K562 (cell line): ENCODE results near the gene RAI14. TPM values are rescaled to one million over a fixed set of nuclear protein-coding genes. Genes with fewer than 3 reads are reported as not detected.

Source experiments
- ATAC-seq: fragments of 200-7000 bp; cut with Tn5 transposase; 3 replicates; pipeline ENCODE4 v1.9.1; 2020; ENCODE audit warnings: moderate library complexity
- BruUV-seq: library from RNA; stranded (reverse); fragments of 400-500 nt; replicated peaks from 2 replicates; lab custom pipeline; 2021; lab: Mats Ljungman, UMichigan
- CTCF ChIA-PET: fragments of 300-600 bp; formaldehyde crosslinking; extraction: SDS; loops from one replicate; lab custom pipeline; 2021; ENCODE audit warnings: low intra/inter-chr PET ratio; lab: Yijun Ruan, JAX
- POLR2A ChIA-PET: fragments of 300-600, 350-650 bp; sonication (Branson Sonifier 250); formaldehyde crosslinking; extraction: SDS; loops from one replicate; lab custom pipeline; 2021; ENCODE audit warnings: antibody characterized with exemption, inconsistent platforms; lab: Yijun Ruan, JAX
- DNase-seq, 4 experiments: peaks; one replicate each; pipeline versions ENCODE4 v3.0.0 to v3.0.0-alpha.2; 2011 to 2018; ENCODE audit warnings: low spot score in 3 of 4, mixed read lengths in 3 of 4; ENCODE audit errors: extremely low read depth in 1 of 4
- FAIRE-seq: peaks from 2 replicates; lab custom pipeline; 2011; peaks lifted over from hg19 to GRCh38; lab: Jason Lieb, UNC
- H2AFZ ChIP-seq: 2 replicates; pipeline ENCODE4 v1.6.0; 2011; ENCODE audit warnings: low read depth, low read length, control low read depth, inconsistent platforms
- H3K27ac ChIP-seq: fragments of 200-600 bp; 3 replicates; pipeline ENCODE4 v1.8.0; 2011; ENCODE audit warnings: low read depth, mild to moderate bottlenecking, control low read depth, inconsistent platforms, low read length, moderate library complexity, mixed read lengths; ENCODE audit errors: extremely low read depth
- H3K27me3 ChIP-seq, 2 experiments: fragments of 300-600 bp in 1 of 2; 2 replicates in 1 of 2; 3 replicates in 1 of 2; pipeline versions ENCODE4 v1.6.0 to v1.8.0; 2011; ENCODE audit warnings: inconsistent platforms in 2 of 2, low read length in 2 of 2, mild to moderate bottlenecking in 1 of 2, mixed read lengths in 1 of 2, moderate library complexity in 1 of 2; ENCODE audit not compliant: control insufficient read depth in 2 of 2, insufficient read depth in 2 of 2
- H3K36me3 ChIP-seq: fragments of 300-600 bp; 3 replicates; pipeline ENCODE4 v1.8.0; 2011; ENCODE audit warnings: mild to moderate bottlenecking, low read length, inconsistent platforms; ENCODE audit not compliant: control insufficient read depth, insufficient read depth
- H3K4me1 ChIP-seq, 2 experiments: fragments of 200-600 bp in 1 of 2; replicated peaks in 1 of 2; 2 replicates in 1 of 2; 3 replicates in 1 of 2; pipeline versions ENCODE4 v1.5.1 to v1.8.0; 2011; ENCODE audit warnings: inconsistent platforms in 2 of 2, low read length in 2 of 2, mild to moderate bottlenecking in 1 of 2, mixed read lengths in 1 of 2, moderate library complexity in 1 of 2; ENCODE audit not compliant: control insufficient read depth in 2 of 2, insufficient read depth in 2 of 2
- H3K4me2 ChIP-seq: 2 replicates; pipeline ENCODE4 v1.6.1; 2011; ENCODE audit warnings: low read length, control low read depth, inconsistent platforms, mixed read lengths; ENCODE audit not compliant: insufficient read depth
- H3K4me3 ChIP-seq: fragments of 200-600 bp; sonication (generic), shearing (Covaris generic); 2 replicates; pipeline ENCODE4 v1.5.1; 2016; ENCODE audit warnings: control low read depth, inconsistent platforms
- H3K79me2 ChIP-seq: fragments of 200-600 bp; 3 replicates; pipeline ENCODE4 v1.8.0; 2011; ENCODE audit warnings: low read length, inconsistent platforms; ENCODE audit not compliant: control insufficient read depth, insufficient read depth
- H3K9ac ChIP-seq, 2 experiments: 2 replicates each; pipeline versions ENCODE4 v1.6.0 to v1.6.1; 2011; ENCODE audit warnings: low read depth in 2 of 2, low read length in 2 of 2, control low read depth in 1 of 2, inconsistent platforms in 1 of 2, mild to moderate bottlenecking in 1 of 2, mixed read lengths in 1 of 2; ENCODE audit not compliant: insufficient read depth in 1 of 2
- H3K9me1 ChIP-seq: one replicate; pipeline ENCODE4 v1.6.0; 2011; ENCODE audit warnings: inconsistent platforms, mild to moderate bottlenecking, low read length, moderate library complexity; ENCODE audit not compliant: control insufficient read depth, insufficient read depth
- H3K9me3 ChIP-seq: replicated peaks from 2 replicates; pipeline ENCODE4 v1.5.1; 2011; ENCODE audit warnings: low read depth, low read length, inconsistent platforms; ENCODE audit not compliant: control insufficient read depth, insufficient read depth
- H4K20me1 ChIP-seq: replicated peaks from 2 replicates; pipeline ENCODE4 v1.6.1; 2011; ENCODE audit warnings: low read length, inconsistent platforms, mixed read lengths; ENCODE audit not compliant: control insufficient read depth, insufficient read depth
- MAFF ChIP-seq: IDR thresholded peaks from 2 replicates; pipeline ENCODE4 v1.6.1; 2012; ENCODE audit warnings: low read length, improper control_type of control experiment
- RBM17 ChIP-seq: fragments of 200-400 bp; formaldehyde crosslinking; IDR thresholded peaks from 2 replicates; pipeline ENCODE4 v1.6.1; 2017; ENCODE audit warnings: low read depth, mild to moderate bottlenecking, low read length, borderline replicate concordance
- ZNF445 ChIP-seq: fragments of 250-450 bp; sonication (Bioruptor Pico); IDR thresholded peaks from 2 replicates; pipeline ENCODE4 v1.4.0; 2020; ENCODE audit warnings: low read depth, mild to moderate bottlenecking, moderate library complexity
- WGBS: fragments of 100-300 bp; shearing (Covaris generic); methylation state at CpG from one replicate; pipeline ENCODE4 v1.1.6; 2016; ENCODE audit warnings: low coverage, mixed read lengths; ENCODE audit not compliant: insufficient coverage; ENCODE audit errors: missing lambda C conversion rate; 5-methylcytosine and 5-hydroxymethylcytosine counted together
- in situ Hi-C: fragments of 300-500 bp; cut with MboI; formaldehyde crosslinking; loops from 4 replicates; pipeline ENCODE4 v1.15.0; 2018; ENCODE audit warnings: inconsistent platforms, mixed read lengths
- intact Hi-C: fragments of 100-400 bp; cut with micrococcal nuclease; formaldehyde crosslinking; loops from 2 replicates; pipeline ENCODE4 v1.14.2; 2022
- polyA plus RNA-seq, 8 experiments: library from polyadenylated mRNA; depleted of rRNA in 4 of 8; stranded (reverse) in 5 of 8; unstranded in 3 of 8; fragments of >200 nt; fragmentation: Nextera tagmentation in 2 of 8; fragmentation: Illumina TruSeq in 1 of 8; extraction: Ambion mirVana in 2 of 8; extraction: Trizol in 1 of 8; gene quantifications; 2 replicates each; pipeline versions ENCODE4 v1.2.1 to v1.2.3, GENCODE V29; 2011 to 2014; ENCODE audit warnings: inconsistent platforms in 1 of 8, missing spikeins in 1 of 8
- total RNA-seq, 7 experiments: library from RNA; depleted of rRNA in 6 of 7; stranded (reverse); fragments of >200 nt in 6 of 7; fragmentation: Illumina TruSeq in 2 of 7; extraction: Trizol in 2 of 7; gene quantifications; 2 replicates each; pipeline versions ENCODE4 v1.2.1 to v1.2.3, GENCODE V29; 2011 to 2021; ENCODE audit warnings: low replicate concordance in 1 of 7
- TF ChIP-seq, protein P1 (sequence below), 2 experiments: fragments of 450-650 bp; formaldehyde crosslinking in 1 of 2; IDR thresholded peaks; 2 replicates each; pipeline versions ENCODE4 v1.4.0 to v1.6.1; 2014 to 2020; ENCODE audit warnings: mild to moderate bottlenecking in 2 of 2, borderline replicate concordance in 1 of 2, low read depth in 1 of 2
- TF ChIP-seq, protein P2 (sequence below): fragments of 250-450 bp; sonication (Bioruptor Pico); IDR thresholded peaks from 2 replicates; pipeline ENCODE4 v1.4.0; 2020; ENCODE audit warnings: mild to moderate bottlenecking, moderate library complexity

RAI14 gene
- total and polyA plus RNA-seq, 9 of the 15 experiments (the other 6 are each of a cell fraction or from before 2014, with no cell fraction given), result 11.3 to 82.5 (median 34.8) TPM

DNA sequence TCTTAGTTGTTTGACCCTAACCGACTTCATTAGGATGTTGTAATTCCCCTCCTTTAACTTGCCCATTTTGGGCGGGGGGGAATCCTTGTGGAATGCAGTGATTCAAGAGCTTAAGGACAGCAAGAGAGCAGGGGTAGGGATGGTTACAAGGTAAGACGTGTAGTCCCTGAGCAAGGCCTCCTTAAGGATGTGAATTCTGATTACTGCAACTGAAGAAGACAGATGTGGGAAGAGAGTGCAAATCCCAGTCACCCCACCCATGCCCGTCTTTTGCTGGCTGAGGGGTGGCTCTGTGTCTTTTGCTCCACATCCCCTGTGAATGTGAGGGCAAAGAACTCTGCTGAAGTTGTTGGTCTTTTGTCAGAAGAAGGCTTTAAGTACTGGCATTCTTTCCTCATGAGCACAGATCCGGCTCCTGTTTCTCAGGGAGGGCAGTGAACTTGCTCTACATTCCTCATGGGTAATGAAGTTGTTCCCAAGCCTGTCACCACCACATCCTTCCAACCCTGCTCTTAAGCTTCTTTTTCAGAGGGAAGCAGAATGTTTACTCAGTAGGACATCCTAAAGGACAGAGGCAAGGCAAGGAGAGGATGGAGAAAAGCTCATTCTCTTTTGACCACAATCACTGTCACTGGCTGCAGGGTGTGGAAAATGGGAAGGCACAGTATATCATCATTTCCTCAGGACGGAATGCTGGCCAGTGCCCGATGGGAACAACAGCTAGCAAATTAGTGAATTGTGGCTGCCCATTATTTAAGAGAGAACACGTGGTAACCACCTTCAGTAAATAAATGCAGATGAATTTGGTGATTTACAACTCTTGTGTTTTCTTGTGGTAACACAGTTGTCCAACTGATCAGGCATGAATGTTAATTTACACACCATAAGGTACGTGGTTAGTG, 61.5 kb downstream of the RAI14 start:
- Histone ChIP-seq H3K4me3 (no peak overlapping the region), H3K4me1 (peaks cover 5 to 7% of the 10 kb centered on the region in 2 experiments; a peak in 2 of 5 replicates), H3K36me3 (0 out of 3 replicates have a peak, but pooled peaks cover 2% of the 10 kb centered on the region), H3K27me3 (no peaks in the 10 kb centered on the region), H3K9me3 (no peaks in the 10 kb centered on the region), H3K79me2 (no peaks in the 10 kb centered on the region), H2AFZ (no peak overlapping the region), H3K9ac (no peak overlapping the region), H4K20me1 (no peaks in the 10 kb centered on the region), H3K4me2 (no peak overlapping the region), H3K9me1 (peaks cover 2% of the 10 kb centered on the region), H3K27ac (no peak overlapping the region)
- in situ Hi-C loops, result no loop called here
- 64% methylated on average over 9 of the region's 9 CpGs for WGBS
- no TSS peak for BruUV-seq
- ATAC-seq (no peak), FAIRE-seq (no peak), DNase-seq (no peak)
- POLR2A ChIA-PET, result interaction anchor here (1.2 to 1.9 kb wide), 5 partner anchors 10 to 196 kb away, joined by 3 to 6 read pairs (median 5); no protein-coding TSS in a partner anchor
- TF ChIP-seq, protein P1, sequence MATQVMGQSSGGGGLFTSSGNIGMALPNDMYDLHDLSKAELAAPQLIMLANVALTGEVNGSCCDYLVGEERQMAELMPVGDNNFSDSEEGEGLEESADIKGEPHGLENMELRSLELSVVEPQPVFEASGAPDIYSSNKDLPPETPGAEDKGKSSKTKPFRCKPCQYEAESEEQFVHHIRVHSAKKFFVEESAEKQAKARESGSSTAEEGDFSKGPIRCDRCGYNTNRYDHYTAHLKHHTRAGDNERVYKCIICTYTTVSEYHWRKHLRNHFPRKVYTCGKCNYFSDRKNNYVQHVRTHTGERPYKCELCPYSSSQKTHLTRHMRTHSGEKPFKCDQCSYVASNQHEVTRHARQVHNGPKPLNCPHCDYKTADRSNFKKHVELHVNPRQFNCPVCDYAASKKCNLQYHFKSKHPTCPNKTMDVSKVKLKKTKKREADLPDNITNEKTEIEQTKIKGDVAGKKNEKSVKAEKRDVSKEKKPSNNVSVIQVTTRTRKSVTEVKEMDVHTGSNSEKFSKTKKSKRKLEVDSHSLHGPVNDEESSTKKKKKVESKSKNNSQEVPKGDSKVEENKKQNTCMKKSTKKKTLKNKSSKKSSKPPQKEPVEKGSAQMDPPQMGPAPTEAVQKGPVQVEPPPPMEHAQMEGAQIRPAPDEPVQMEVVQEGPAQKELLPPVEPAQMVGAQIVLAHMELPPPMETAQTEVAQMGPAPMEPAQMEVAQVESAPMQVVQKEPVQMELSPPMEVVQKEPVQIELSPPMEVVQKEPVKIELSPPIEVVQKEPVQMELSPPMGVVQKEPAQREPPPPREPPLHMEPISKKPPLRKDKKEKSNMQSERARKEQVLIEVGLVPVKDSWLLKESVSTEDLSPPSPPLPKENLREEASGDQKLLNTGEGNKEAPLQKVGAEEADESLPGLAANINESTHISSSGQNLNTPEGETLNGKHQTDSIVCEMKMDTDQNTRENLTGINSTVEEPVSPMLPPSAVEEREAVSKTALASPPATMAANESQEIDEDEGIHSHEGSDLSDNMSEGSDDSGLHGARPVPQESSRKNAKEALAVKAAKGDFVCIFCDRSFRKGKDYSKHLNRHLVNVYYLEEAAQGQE (IDR thresholded peaks at IDR 0.05; ENCODE audit: borderline replicate concordance), result no peak
- TF ChIP-seq, protein P1 (CRISPR knock-in tag; IDR thresholded peaks at IDR 0.05; ENCODE audit: low read depth), result no peak
- TF ChIP-seq, protein P2, sequence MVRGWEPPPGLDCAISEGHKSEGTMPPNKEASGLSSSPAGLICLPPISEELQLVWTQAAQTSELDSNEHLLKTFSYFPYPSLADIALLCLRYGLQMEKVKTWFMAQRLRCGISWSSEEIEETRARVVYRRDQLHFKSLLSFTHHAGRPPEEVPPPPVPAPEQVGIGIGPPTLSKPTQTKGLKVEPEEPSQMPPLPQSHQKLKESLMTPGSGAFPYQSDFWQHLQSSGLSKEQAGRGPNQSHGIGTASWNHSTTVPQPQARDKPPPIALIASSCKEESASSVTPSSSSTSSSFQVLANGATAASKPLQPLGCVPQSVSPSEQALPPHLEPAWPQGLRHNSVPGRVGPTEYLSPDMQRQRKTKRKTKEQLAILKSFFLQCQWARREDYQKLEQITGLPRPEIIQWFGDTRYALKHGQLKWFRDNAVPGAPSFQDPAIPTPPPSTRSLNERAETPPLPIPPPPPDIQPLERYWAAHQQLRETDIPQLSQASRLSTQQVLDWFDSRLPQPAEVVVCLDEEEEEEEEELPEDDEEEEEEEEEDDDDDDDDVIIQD (CRISPR knock-in tag), result no peak
- TF ChIP-seq MAFF (no peak), RBM17 (no peak), ZNF445 (CRISPR knock-in tag) (no peak)
- CTCF ChIA-PET, result no interaction called here
- intact Hi-C loops, result no loop called here
